ENCODE data around the gene KCNQ1OT1.
A peak's percentile ranks its signal among the peaks of the same experiment; 100 is the strongest.

The KCNQ1OT1 gene

DNA sequence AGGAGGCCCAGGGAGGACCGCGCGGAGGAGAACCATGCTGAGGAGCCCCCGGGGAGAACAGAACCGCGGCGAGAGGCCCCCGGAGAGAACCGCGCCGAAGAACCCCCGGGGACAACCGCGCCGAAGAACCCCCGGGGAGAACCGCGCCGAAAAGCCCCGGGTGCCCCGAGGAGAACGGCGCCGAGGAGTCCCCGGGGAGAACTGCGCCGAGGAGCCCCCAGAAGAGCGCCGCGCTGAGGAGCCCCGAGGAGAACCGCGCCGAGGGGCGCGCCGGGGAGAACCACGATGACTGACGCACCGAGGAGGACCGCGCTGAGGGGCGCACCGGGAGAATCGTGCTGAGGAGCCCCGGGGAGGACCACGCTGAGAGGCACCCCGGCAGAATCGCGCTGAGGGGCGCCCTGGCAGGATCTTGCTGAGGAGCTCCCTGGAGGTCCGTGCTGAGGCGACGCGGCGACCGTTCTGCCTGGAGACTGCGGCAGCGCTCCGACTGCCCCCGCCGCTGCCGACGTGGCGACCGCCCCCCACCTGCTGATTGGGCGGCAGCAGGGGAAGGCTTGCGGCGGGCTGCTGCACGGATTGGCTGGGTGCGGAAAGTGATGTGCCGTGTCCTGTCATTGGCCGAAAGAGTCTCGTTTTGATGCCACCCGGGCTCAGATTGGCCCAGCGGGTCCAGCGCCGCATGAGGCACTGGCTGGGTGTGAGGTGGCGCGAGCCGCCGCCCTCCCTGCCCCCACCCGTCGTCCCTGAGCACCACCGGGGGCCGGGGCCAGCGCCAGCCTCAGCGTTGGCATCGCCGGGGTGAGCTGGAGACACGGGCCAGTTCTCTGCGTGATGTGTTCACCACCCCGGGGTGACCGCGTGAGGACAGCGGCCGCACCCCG is at the start of gene KCNQ1OT1:
Gene KCNQ1OT1, minus strand, starts transcription at position 464 of the 884 bp plus-strand sequence.
- DNase-seq, result peak; percentile 84

DNA sequence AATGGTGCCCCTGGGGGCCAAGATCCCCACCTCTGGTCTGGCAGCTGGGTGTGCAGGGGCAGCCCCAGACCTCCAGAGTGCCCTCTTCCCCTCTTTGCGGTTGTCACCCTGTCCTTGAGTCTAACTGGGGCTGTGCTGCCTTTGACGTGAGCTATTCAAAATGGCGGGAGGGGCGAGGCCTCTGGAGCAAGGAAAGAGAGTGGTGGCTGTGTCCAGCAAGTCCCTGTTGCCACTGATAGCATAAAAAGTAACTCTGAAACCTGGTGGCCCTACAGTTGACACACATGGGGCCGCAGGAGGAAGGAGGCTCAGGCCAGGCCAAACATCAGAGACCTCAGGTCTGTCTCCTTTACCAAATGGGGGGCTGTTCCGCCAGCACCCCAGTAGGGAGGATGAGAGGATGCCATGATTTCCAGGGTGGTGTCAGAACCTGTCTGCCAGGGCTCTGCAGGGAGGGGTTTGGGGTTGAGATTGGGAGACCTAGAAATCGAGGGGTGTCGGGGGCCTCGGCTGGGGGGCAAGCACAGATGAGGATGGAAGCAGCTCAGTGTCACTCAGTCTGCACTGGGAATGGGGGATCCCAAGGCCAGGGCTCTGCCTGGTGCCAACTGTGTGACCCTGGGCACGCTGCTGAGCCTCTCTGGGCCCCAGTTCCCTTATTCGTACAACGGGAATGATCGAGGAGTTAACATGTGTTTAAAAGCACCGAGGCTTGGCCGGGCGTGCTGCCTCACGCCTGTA is 49.2 kb upstream of the KCNQ1OT1 start:
- DNase-seq, result no peak

DNA sequence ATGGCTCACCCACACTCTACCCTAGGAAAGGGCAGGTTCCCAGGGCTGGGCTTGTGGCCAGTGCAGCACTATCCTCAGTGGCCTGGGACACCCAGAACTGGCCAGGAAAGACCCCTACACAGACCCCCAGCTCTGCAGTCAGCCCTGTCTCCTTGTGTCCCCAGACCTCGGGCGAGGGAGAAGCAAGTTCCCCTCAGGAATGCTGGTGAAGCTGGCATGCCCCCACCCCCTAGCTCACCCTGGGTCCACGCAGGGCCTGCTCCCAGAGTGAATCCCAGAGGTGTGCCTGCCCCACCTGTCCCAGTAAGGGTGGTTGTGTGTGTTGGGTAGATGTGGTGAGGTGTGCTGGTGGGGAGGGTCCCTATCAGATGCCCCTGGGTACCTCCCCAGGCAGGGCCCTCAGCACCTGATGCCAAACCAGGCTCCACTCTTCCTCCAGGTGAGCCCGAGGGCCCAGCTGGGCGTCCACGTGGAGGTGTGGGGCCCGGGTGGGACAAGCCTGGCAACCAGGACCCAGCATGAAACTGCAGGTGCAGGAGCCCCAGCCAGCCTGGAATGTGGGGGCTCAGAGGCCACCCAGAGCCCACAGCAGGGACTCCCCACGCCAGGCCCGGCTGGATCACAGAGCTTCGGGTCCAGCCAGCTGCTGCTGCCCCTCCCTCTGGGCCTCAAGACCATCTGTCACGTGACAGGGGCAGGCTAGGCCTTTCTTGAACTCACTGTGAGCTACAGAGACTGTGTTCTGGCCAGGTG is 48.4 kb upstream of the KCNQ1OT1 start:
- DNase-seq, result no peak

DNA sequence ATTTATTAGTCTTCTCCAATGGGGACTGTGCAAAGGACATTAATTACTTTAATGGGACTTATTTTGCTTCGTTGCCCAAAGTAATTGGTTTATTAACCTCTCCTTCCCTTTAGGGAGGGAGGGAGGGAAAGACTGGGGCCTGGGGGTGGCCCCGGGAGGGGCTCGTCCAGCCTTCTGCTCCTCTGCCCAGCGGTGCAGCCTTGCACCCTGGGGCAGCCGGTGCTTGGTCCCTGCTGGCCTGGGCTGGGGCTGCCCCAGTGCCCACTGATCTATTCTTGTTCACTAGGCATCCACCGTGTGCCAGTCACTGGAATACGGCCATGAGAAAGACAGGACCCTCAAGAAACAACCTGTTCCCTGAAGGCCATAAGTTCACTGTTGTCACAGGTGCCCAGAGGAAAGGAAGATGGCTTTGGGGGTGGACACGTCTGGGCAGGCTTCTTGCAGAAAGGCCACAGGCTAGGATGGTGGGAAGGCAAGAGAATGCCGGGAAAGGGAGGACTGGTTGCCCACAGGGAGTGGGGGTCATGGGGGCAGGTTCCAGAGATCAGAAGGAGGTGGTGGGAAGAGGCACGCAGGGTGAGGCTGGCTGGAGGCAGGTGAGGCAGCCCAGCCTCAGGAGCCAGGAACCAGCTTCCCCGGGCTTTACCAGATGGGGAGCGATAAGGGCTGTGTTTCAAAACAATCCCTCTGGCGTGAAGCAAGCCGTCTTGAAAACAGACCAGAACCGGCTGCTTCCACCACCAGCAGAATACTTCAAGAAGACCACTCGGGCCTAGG is 47.6 kb upstream of the KCNQ1OT1 start:
- no peak for DNase-seq

DNA sequence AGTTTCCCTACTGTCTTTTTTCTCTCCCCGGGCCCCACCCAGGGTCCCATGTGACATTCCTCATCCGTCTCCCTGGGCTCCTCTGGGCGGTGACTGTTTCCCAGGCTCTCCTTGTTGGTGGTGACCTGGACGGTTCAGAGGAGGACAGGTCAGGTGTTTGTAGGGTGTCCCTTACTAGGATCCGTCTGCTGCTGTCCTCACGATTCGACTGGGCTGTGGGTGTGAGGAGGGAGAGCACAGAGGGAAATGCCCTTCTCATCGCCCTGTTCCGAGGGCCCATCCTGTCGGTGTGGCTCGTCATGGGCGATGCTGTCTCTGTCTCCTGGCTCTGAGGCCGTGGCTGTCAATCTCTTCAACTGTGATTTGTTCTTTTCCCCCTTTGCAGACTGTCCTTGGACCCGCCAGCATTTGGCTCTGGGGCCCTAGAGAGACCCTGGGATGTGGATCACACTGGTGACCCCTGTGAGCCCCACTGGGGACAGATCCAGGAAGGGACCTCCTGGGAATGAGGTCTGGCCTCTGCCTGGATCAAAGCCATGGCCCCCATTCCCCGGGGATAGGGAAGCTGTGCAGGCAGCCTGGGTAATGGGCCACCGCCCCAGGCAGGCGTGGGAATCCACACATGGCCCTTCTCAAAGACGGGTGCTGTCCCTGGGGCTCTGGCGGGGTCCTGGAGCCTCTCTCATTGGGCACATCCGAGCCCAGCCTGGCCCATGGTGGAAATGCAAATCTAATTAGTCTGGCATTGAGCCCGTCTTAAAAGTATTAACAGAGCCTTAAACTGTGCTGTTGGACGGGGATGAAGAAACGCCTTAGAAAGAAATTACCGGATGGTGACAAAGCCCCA is 46.8 kb upstream of the KCNQ1OT1 start:
- DNase-seq, result no peak

DNA sequence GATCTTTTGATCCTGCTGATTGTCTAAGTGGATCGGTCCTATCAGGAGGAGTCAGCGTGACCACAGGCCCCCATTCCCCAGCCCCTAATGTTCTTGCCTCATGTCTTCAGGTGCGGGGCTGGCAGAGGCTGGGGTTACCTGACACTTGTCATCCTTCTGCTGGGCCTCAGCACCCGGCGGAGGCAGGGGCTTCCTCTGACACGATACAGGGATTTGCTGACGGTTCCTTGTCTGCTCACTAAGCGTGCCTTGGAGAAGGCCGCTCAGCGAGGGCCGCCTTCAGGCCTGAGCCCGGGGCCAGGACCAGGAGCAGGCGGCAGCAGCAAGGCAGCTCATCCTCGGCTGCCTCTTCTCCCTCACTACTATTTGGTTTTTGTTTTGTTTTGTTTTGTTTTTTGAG is 45.7 kb upstream of the KCNQ1OT1 start:
- no peak for DNase-seq

DNA sequence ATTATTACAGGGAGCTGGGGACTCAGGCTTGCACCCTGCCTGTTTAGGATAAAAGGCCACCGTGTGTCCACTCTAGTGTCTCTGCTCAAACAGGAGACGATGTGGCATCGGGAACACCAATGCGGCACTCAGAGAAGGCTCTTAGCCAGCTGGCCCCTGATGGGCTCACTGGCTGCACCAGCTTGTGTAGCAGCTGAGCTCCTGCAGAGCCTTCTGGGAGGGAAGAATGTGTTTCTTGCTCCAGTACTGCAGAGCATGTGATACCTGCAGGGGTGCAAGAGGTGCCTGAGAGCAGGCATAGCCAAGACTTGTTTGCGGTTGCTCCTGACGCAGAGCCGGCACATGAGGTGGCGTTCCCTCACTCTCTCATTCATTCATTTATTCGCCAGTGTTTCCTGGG is 44.4 kb upstream of the KCNQ1OT1 start:
- no peak for DNase-seq

DNA sequence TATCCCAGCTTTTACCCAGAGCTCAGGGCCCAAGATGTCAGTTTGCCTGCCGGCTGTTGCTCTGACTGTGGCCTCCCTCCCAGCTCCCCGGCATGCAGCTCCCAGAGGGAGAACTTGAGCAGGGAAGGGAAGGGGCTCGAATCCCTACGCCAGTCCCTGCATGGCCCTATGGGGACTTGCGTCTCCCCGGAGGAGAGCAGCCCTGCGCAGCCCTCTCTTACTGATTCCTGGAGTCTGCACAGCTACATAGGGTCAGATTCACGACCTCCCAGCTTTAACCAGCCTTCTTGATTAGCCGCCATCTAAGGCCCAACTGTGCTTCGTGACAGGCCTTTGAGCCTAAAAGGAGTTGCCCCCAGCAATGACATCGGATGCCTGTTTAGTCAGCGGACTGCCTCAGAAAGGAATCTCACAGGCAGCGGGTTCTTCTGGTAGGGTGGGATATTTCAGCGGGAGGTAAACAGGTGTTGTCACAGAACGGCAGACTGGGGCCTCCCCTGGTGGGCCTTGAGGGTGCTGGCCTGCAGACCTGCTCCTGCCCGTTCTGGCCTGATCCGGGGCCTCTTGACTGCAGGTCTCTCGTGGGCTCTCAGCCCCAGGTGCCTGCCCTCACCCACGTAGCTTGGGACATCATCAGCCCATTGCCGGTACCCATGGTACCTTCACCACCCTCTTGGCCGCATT is 43.8 kb upstream of the KCNQ1OT1 start:
- DNase-seq, result no peak

DNA sequence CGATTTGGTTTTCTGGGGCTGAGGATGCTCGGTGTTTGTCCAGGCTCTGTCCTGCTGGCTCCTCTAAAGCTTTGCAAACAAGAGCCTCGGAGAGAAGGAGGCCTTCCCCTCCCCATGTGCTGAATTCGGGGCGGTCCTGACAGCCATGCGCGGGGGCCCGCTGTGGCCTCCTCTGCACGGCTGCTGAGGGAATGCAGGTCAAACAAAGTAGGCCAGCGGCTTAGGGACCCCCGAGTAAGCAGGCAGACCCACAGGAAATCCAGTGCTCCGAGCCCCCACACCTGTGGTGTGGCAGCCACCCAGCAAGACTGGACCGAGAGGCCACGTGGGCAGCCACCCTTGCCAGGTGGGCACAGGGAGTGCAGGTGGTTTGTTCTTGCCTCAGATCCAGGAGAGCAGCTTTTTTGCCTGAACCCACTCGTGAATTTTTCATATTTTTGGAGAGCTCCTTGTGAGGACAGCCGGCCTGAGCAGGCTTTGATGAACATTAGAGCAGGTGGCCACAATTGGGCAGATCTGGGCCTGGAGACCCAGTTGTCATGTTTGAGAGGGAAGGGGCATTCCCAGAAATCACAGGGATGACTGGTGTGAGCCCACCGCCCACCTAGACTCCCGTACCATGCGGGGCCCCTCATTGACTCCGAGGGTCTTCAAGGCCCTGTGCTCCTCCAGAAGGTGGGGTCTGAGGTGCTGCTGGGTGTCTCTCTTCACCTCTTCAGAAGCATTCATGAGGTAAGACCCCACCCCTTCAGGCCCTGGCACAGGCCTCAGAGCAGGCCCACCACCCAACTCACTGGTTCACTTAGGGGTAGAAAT is 43.0 kb upstream of the KCNQ1OT1 start:
- DNase-seq, result no peak

DNA sequence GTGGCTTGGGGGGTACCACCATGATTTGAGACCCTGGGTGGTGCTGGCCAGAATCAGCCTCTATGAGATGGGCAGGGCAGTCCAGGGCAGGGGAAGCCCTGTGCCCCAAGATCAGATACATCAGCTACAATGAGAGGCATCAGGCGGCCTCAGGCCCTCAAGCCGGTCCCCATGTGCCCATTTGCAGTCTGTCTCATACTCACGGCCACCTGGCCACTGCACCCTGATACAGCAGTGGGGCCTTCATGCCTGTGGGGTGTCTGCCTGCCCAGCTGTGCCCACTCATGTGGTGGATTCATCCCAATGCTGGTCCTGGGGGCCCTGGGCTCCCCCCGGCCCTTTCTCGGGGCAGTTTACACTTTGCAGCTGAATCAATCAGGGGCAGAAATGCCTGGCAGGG is 42.4 kb upstream of the KCNQ1OT1 start:
- no peak for DNase-seq

DNA sequence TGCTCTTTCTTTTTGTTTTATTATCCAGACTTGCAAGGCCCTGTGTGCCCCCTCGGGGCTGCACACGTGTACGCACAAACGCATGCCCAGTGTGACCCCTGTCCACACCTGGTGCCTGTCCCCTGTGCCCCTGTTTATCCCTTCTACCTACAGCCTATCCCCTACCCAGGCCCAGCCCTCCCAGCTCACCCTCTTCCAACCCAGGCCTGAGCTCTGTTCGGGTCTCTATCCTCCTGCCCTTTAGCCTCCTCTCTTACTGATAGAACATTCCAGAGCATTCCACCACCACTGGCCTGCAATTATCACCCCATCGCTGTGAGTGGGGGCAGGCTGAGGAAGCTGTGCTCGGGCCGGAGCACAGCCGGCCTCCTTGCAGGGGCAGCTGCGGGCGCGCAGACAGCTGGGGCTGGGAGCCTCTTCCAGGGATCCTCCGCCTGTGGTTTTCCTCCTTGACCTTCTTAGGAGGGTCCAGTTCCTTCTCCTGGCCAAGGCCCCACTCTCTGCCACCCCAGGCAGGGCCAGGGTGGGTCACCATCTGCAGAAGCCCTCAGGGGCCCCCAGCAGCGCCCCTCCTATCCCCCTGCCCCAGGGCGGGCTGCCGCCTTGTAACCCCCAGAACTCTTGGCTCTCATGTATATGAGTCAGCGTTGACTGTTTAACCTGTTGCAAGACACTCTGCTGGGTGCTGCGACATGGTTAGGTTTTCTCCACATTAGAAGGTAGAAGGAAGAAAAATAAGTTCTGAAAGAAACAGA is 41.8 kb upstream of the KCNQ1OT1 start:
- DNase-seq, result no peak

DNA sequence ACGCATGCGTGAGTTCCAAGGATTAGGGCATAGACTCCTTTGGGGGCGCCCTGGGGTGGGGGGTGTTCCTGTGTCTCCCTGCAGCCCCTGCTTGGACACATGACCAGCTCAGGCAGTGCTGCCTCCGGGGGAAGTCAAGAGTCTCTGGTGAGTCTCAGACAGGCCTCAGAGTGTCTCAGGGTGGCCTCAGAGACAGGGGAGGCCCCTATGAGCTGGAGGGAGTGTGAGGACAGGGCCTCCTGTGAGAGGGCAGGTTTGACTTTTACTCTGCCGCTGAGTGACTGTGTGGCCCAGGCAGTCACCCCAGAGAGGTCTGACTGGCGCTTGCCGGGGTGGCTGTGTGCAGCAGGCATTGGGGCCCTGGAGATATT is 41.2 kb upstream of the KCNQ1OT1 start:
- no peak for DNase-seq

DNA sequence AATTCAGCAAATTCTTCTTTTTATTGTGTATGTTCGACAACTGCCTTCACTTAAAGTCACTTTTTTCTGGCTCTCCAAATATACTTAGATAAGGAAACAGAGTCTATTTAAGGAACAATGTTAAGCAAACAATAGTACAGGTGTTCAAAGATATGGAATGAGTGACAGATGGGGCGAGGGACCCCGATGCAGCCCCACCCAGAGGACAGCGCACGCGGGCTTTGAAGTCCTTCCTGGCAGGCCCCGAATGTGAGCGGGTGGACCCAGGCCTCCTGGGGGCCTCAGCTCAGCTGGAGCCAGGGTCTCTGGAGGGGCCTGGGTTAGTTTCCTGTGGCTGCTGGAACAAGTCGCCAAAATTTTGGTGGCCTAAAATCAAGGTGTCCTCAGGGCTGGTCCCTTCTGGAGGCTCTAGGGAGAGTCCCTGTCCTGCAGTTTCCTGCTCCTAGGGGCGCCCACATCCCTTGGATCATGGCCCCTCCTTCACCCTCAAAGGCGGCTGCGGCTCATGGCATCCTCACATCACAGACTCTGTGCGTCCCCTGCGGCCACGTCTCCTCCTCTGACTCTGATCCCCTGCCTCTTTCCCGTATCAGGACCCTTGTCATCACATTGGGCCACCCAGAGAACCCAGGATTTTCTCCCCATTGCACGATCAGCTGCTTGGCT is 40.6 kb upstream of the KCNQ1OT1 start:
- DNase-seq, result no peak

DNA sequence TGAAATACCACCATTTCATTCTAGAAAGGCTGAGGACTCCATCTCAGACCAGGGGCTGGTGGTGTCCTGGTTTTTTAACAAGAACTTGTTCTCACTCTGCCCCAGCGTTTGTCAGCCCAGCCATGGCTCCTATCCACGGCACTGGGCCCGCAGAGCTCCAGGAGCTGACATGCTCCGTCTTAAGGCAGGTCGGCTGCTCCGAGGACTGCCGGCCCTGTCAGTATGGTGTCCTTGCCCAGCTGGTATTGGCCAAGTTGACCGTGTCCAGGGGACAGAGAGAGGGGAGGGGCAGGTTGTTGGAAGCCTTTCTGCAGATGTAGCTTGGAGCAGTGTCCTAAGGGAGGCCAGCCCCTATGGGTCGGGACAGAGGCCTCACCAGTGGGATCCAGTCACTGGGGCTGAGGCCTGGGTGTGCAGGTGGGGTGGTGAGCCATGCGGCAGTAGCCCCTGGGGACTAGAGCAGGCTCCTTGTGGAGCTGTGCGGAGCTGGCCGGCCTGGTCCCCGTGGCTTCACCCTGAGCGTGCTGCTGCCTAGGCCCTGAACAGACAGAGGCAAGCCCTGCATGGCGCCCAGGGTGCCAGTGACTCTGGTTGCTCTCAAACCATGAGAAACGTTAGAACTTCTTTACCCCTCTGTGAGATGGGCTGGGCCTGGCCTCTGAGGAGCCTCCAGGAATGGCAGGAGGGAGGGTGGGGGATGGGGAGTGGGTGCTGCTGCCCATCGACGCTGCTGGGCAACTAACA is 39.9 kb upstream of the KCNQ1OT1 start:
- DNase-seq, result no peak

DNA sequence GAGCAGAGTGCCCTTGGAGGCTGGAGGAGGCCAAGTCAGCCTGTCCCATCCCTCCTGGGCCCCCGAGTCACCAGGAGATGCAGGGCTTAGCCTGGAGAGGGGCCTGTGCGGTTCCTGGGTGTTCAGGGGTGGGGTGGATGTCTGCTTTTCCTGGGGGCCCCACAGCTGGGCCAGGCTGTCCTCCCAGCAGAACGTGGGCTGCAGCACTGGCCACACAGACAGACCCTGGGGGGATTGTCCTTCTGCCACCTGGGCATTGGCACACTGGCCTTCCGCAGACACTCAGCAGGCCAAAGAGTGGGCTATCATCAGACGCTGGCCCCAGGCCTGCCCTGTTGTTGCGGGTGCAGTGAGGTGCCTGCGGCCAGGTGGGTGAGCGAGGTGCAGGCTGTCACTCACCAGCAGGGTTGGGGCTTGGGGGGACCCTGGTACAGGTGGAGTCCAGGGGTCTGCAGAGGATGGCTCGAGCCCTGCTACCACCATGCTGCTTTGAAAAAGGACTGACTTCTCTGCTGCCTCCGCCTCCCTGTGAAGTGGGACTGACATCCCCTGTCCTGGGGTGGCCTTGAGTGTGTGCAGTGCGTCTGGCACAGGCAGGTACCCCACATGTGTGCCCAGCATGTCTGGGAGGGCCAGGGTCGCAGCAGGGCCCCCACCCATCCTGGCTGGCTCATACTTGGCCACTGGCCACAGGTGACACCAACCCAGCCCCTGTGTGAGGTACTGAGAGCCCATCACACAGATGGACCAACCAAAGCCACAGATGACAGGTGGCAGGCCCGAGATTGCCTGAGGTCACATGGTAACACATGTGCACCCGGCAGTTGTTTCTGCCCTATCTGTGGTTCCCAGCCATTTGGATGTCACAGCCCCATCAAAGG is 39.0 kb upstream of the KCNQ1OT1 start:
- no peak for DNase-seq

DNA sequence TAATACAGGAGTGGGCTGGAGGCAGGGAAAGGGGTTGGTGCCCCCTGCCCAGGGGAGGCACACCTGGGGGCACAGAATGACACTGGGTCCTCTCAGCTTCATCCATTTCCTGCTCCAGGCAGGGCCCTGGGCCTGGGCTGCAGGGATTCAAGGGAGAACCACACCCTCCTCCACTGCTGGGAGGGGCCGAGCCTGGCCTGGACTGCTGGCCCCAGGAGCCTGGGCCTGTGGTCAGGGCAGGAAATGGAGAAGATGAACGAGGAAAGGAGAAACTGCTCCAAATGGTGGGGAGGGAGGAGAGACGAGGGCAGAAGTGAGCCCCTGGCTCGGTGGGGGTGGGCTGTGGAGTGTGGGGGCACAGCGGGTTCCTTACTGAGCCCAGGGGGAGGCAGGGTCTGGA is 38.1 kb upstream of the KCNQ1OT1 start:
- DNase-seq, result no peak

DNA sequence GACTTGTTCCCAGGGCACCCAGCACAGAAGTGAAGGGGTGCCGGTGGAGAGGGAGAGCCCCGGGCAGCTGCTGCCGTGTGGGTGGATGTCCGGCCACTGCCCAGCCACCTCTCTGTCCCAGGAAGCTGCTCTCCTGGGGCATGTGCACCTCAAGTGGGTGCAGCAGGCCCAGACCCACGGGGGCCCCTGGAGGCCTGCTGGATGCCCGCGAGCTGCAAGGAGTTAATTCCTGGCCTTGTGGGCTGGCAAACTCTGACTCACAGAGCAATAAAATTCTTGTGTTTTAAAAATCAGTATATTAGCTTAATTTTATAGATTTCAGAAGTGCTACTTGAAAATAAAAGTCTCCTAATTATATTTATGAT is 37.4 kb upstream of the KCNQ1OT1 start:
- no peak for DNase-seq
